DND-41 (cell line): ENCODE measurements around the gene ALOX12.
"Not testable (repeated sequence)": the region's sequence is repeated elsewhere in the genome, so short reads cannot be mapped to it uniquely, and the experiment has no call there.

Experiments
- EZH2 ChIP-seq: IDR thresholded peaks from 3 replicates; pipeline ENCODE4 v1.6.1; 2012; ENCODE audit warnings: borderline replicate concordance, low read depth, mild to moderate bottlenecking, moderate library complexity, low read length, inconsistent platforms; ENCODE audit not compliant: severe bottlenecking
- TF ChIP-seq, protein P1 (sequence below): IDR thresholded peaks from 2 replicates; pipeline ENCODE4 v1.5.1; 2012; ENCODE audit warnings: borderline replicate concordance, low read length, moderate library complexity, mild to moderate bottlenecking; ENCODE audit not compliant: poor library complexity, severe bottlenecking; ENCODE audit errors: extremely low read depth

DNA sequence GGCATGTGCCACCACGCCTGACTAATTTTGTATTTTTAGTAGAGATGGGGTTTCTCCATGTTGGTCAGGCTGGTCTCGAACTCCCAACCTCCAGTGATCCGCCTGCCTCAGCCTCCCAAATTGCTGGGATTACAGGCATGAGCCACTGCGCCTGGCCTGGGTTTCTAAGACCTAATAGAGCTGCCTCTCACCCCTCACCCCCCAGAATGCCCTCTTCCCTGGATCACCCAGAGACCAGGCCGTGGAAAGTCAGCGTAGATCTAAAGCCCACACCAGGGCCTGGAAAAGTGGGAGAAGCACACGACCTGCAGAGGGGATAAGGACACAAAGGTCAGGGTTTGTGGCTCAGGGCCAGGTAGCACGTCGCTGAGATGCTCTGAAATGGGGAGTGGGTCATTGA, 54.7 kb downstream of the ALOX12 start:
- TF ChIP-seq, protein P1, sequence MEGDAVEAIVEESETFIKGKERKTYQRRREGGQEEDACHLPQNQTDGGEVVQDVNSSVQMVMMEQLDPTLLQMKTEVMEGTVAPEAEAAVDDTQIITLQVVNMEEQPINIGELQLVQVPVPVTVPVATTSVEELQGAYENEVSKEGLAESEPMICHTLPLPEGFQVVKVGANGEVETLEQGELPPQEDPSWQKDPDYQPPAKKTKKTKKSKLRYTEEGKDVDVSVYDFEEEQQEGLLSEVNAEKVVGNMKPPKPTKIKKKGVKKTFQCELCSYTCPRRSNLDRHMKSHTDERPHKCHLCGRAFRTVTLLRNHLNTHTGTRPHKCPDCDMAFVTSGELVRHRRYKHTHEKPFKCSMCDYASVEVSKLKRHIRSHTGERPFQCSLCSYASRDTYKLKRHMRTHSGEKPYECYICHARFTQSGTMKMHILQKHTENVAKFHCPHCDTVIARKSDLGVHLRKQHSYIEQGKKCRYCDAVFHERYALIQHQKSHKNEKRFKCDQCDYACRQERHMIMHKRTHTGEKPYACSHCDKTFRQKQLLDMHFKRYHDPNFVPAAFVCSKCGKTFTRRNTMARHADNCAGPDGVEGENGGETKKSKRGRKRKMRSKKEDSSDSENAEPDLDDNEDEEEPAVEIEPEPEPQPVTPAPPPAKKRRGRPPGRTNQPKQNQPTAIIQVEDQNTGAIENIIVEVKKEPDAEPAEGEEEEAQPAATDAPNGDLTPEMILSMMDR = not testable (repeated sequence)
- TF ChIP-seq EZH2 = not testable (repeated sequence)
